K562 (cell line): Measurements from ENCODE around the gene COL11A2. TPM values are rescaled to one million over a fixed set of nuclear protein-coding genes. Genes with fewer than 3 reads are reported as not detected.

ENCODE experiments used
- CREM ChIP-seq: IDR thresholded peaks from 2 replicates; pipeline ENCODE4 v1.6.1; 2014; ENCODE audit warnings: antibody characterized with exemption, low read depth
- CUX1 ChIP-seq: fragments of 200-800 bp; sonication (Bioruptor generic); IDR thresholded peaks from 2 replicates; pipeline ENCODE4 v1.6.1; 2016; ENCODE audit warnings: missing genetic modification characterization, missing compliant biosample characterization
- E2F1 ChIP-seq: sonication (generic); formaldehyde crosslinking; IDR thresholded peaks from 2 replicates; pipeline ENCODE4 v1.8.1; 2023; ENCODE audit warnings: mild to moderate bottlenecking, missing genetic modification reagents, moderate library complexity
- HNRNPUL1 ChIP-seq: fragments of 200-400 bp; formaldehyde crosslinking; IDR thresholded peaks from 2 replicates; pipeline ENCODE4 v1.6.1; 2017; ENCODE audit warnings: low read length
- JUNB ChIP-seq: fragments of 450-650 bp; formaldehyde crosslinking; conservative IDR thresholded peaks from 2 replicates; pipeline ENCODE4 v1.4.0; 2020; ENCODE audit warnings: mild to moderate bottlenecking
- MECOM ChIP-seq: fragments of 250-450 bp; sonication (Bioruptor Pico); IDR thresholded peaks from 2 replicates; pipeline ENCODE4 v1.8.0; 2022; ENCODE audit warnings: inconsistent platforms
- MNT ChIP-seq, 2 experiments: fragments of 450-650 bp; conservative IDR thresholded peaks; 2 replicates each; pipeline ENCODE4 v1.6.1; 2017; ENCODE audit warnings: mild to moderate bottlenecking in 2 of 2, moderate library complexity in 2 of 2
- MTA2 ChIP-seq: fragments of 450-650 bp; IDR thresholded peaks from 2 replicates; pipeline ENCODE4 v1.6.1; 2016; ENCODE audit warnings: low read depth
- NCOA2 ChIP-seq, 2 experiments: fragments of 450-650 bp; IDR thresholded peaks; 2 replicates each; pipeline ENCODE4 v1.6.1; 2018; ENCODE audit warnings: mild to moderate bottlenecking in 2 of 2, moderate library complexity in 1 of 2; ENCODE audit not compliant: partially characterized antibody in 2 of 2
- NFIC ChIP-seq: fragments of 450-650 bp; IDR thresholded peaks from 2 replicates; pipeline ENCODE4 v1.6.1; 2017; ENCODE audit warnings: mild to moderate bottlenecking, inconsistent platforms
- NR2C1 ChIP-seq, 2 experiments: fragments of 450-650 bp; IDR thresholded peaks; 2 replicates each; pipeline ENCODE4 v1.6.1; 2017; ENCODE audit warnings: mild to moderate bottlenecking in 2 of 2, antibody characterized with exemption in 1 of 2, inconsistent platforms in 1 of 2, missing compliant biosample characterization in 1 of 2, missing genetic modification characterization in 1 of 2
- RBM22 ChIP-seq: fragments of 200-400 bp; formaldehyde crosslinking; IDR thresholded peaks from 2 replicates; pipeline ENCODE4 v1.6.1; 2018; ENCODE audit warnings: low read length, low read depth; ENCODE audit not compliant: poor library complexity, severe bottlenecking
- SMAD4 ChIP-seq: fragments of 250-450 bp; sonication (Bioruptor Pico); conservative IDR thresholded peaks from 2 replicates; pipeline ENCODE4 v1.8.0; 2021; ENCODE audit warnings: inconsistent platforms, mild to moderate bottlenecking, moderate library complexity
- SMC3 ChIP-seq: conservative IDR thresholded peaks from 2 replicates; pipeline ENCODE4 v1.6.1; 2011; ENCODE audit warnings: low read depth, low read length, improper control_type of control experiment; ENCODE audit not compliant: insufficient read depth
- USF1 ChIP-seq: sonication (generic); formaldehyde crosslinking; IDR thresholded peaks from 2 replicates; pipeline ENCODE4 v1.9.0; 2022; ENCODE audit warnings: mild to moderate bottlenecking, missing genetic modification reagents
- ZC3H11A ChIP-seq: IDR thresholded peaks from 2 replicates; pipeline ENCODE4 v1.6.1; 2012; ENCODE audit warnings: low read depth, low read length, improper control_type of control experiment
- ZFP1 ChIP-seq: fragments of 450-650 bp; formaldehyde crosslinking; IDR thresholded peaks from 2 replicates; pipeline ENCODE4 v1.4.0; 2020; ENCODE audit warnings: mild to moderate bottlenecking, mixed read lengths
- ZNF140 ChIP-seq: fragments of 250-450 bp; sonication (Bioruptor Pico); IDR thresholded peaks from 2 replicates; pipeline ENCODE4 v1.8.0; 2021; ENCODE audit warnings: moderate library complexity, mild to moderate bottlenecking, inconsistent platforms
- ZNF146 ChIP-seq: IDR thresholded peaks from one replicate; pipeline ENCODE4 v1.6.1; 2018; ENCODE audit warnings: missing compliant biosample characterization; ENCODE audit not compliant: unreplicated experiment
- ZNF212 ChIP-seq: fragments of 450-650 bp; formaldehyde crosslinking; IDR thresholded peaks from 2 replicates; pipeline ENCODE4 v1.4.0; 2020; ENCODE audit warnings: mild to moderate bottlenecking
- polyA plus RNA-seq, 8 experiments: library from polyadenylated mRNA; depleted of rRNA in 4 of 8; stranded (reverse) in 5 of 8; unstranded in 3 of 8; fragments of >200 nt; fragmentation: Nextera tagmentation in 2 of 8; fragmentation: Illumina TruSeq in 1 of 8; extraction: Ambion mirVana in 2 of 8; extraction: Trizol in 1 of 8; gene quantifications; 2 replicates each; pipeline versions ENCODE4 v1.2.1 to v1.2.3, GENCODE V29; 2011 to 2014; ENCODE audit warnings: inconsistent platforms in 1 of 8, missing spikeins in 1 of 8
- total RNA-seq, 7 experiments: library from RNA; depleted of rRNA in 6 of 7; stranded (reverse); fragments of >200 nt in 6 of 7; fragmentation: Illumina TruSeq in 2 of 7; extraction: Trizol in 2 of 7; gene quantifications; 2 replicates each; pipeline versions ENCODE4 v1.2.1 to v1.2.3, GENCODE V29; 2011 to 2021; ENCODE audit warnings: low replicate concordance in 1 of 7

Gene COL11A2
- total and polyA plus RNA-seq, 9 of the 15 experiments (the other 6 are each of a cell fraction or from before 2014, with no cell fraction given), result 0.04 to 0.35 (median 0.09) TPM; not detected in 1

- TF ChIP-seq CREM (no peak), RBM22 (no peak), E2F1 (CRISPR knock-in tag) (no peak), HNRNPUL1 (no peak), USF1 (no peak), JUNB (CRISPR knock-in tag) (no peak), NCOA2 (IDR thresholded peaks at IDR 0.05; ENCODE audit: partially characterized antibody in 2 of 2) (no peak), MTA2 (no peak), ZC3H11A (no peak), MNT (conservative IDR thresholded peaks at IDR 0.05) (no peak), SMAD4 (no peak), SMC3 (no peak), ZNF212 (CRISPR knock-in tag) (no peak), MECOM (CRISPR knock-in tag) (no peak), NR2C1 (IDR thresholded peaks at IDR 0.05) (peak; percentile 72), NR2C1 (tag; IDR thresholded peaks at IDR 0.05) (peak; percentile 62), NFIC (peak; percentile 52; the same call in 1 of the 2 replicates), ZNF140 (no peak), CUX1 (no peak), ZFP1 (no peak), ZNF146 (CRISPR knock-in tag) (no peak)
Measured at GRCh38 chr6:33195304-33196165, 3.3 kb upstream of the COL11A2 start (continued).
